ENCODE data around the gene PTRH2. TPM values are rescaled to one million over a fixed set of nuclear protein-coding genes. Genes with fewer than 3 reads are reported as not detected.

Gene PTRH2
- total RNA-seq, 3 donors from 2014 or later (not counting 1 experiment from before 2014, with no cell fraction given) = 5.9 to 10.5 (median 6.6) TPM

- Mint-ChIP-seq H3K9me3 (no peaks in the 10 kb centered on the region), H3K4me3 (no peak overlapping the region), H3K4me1 (peaks cover 7 to 13% of the 10 kb centered on the region in 2 donors), H3K27ac (peak overlapping the region in 1 of 2 donors; percentile 5), H3K36me3 (peaks cover 16% of the 10 kb centered on the region), H3K27me3 (ENCODE audit: low read depth in 2 of 2) (no peaks in the 10 kb centered on the region)
- intact Hi-C loops (cut with micrococcal nuclease) = no loop called here
- Histone ChIP-seq H3K4me1 (ENCODE audit: control insufficient read depth, insufficient read depth, low read length) (no peaks in the 10 kb centered on the region), H3K27ac (ENCODE audit: low read length) (no peak overlapping the region), H3K9me3 (ENCODE audit: control insufficient read depth, insufficient read depth, low read length) (no peaks in the 10 kb centered on the region), H3K27me3 (ENCODE audit: control insufficient read depth, insufficient read depth, low read length) (no peaks in the 10 kb centered on the region), H3K36me3 (ENCODE audit: control insufficient read depth, insufficient read depth, low read length) (peaks cover 93% of the 10 kb centered on the region), H3K4me3 (ENCODE audit: low read length) (no peak overlapping the region)
- TF ChIP-seq, protein P1, sequence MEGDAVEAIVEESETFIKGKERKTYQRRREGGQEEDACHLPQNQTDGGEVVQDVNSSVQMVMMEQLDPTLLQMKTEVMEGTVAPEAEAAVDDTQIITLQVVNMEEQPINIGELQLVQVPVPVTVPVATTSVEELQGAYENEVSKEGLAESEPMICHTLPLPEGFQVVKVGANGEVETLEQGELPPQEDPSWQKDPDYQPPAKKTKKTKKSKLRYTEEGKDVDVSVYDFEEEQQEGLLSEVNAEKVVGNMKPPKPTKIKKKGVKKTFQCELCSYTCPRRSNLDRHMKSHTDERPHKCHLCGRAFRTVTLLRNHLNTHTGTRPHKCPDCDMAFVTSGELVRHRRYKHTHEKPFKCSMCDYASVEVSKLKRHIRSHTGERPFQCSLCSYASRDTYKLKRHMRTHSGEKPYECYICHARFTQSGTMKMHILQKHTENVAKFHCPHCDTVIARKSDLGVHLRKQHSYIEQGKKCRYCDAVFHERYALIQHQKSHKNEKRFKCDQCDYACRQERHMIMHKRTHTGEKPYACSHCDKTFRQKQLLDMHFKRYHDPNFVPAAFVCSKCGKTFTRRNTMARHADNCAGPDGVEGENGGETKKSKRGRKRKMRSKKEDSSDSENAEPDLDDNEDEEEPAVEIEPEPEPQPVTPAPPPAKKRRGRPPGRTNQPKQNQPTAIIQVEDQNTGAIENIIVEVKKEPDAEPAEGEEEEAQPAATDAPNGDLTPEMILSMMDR (IDR thresholded peaks at IDR 0.05) = no peak
- DNase-seq (no peak), ATAC-seq (no peak)
- 98% methylated on average over 7 of the region's 7 CpGs for WGBS (ENCODE audit: insufficient coverage)
Measured at GRCh38 chr17:59676716-59677115, 30.5 kb downstream of the PTRH2 start.

DNA sequence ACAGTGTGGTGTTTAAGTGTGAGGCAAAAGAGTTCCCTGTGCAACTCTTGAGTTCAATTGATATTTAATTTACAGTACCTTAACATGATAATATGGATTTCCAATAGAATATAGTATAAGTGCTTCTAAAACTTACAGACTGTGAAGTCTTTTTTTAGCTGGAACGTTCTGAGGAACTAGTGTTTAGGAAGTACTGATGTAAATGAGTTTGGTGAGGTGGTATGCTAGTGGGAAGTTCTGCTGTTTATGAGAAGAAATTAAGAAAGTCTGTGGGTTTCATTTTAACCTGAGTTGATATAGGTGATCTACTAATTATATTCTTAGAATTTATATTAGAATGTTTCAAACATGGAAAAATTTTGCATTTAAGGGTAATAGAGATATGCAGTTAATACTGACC lies 32.0 kb downstream of the PTRH2 start:
- no peak for ATAC-seq
- no peak overlapping the region for H3K4me3 ChIP-seq (ENCODE audit: low read length)
- TF ChIP-seq, protein P1 (IDR thresholded peaks at IDR 0.05) = no peak
- H3K27ac Mint-ChIP-seq = peak overlapping the region; percentile 18 to 63
- H3K4me3 Mint-ChIP-seq = no peak overlapping the region
- H3K27me3 ChIP-seq (ENCODE audit: control insufficient read depth, insufficient read depth, low read length) = no peaks in the 10 kb centered on the region
- no peaks in the 10 kb centered on the region for H3K27me3 Mint-ChIP-seq (ENCODE audit: low read depth in 2 of 2)
- intact Hi-C loops (cut with micrococcal nuclease) = no loop called here
- no peaks in the 10 kb centered on the region for H3K9me3 Mint-ChIP-seq
- no peak overlapping the region for H3K27ac ChIP-seq (ENCODE audit: low read length)
- H3K9me3 ChIP-seq (ENCODE audit: control insufficient read depth, insufficient read depth, low read length) = no peaks in the 10 kb centered on the region
- peaks cover 90% of the 10 kb centered on the region for H3K36me3 ChIP-seq (ENCODE audit: control insufficient read depth, insufficient read depth, low read length)
- peaks cover 16% of the 10 kb centered on the region for H3K36me3 Mint-ChIP-seq
- peaks cover 7 to 21% of the 10 kb centered on the region in 2 donors for H3K4me1 Mint-ChIP-seq
- DNase-seq = no peak
- WGBS (ENCODE audit: insufficient coverage) = 50% methylated on average over 1 of the region's 1 CpG
- H3K4me1 ChIP-seq (ENCODE audit: control insufficient read depth, insufficient read depth, low read length) = no peaks in the 10 kb centered on the region

GRCh38 chr17:59671386-59671785 lies 35.8 kb downstream of the PTRH2 start:
- intact Hi-C loops (cut with micrococcal nuclease) = no loop called here
- H3K4me1 ChIP-seq (ENCODE audit: control insufficient read depth, insufficient read depth, low read length) = no peaks in the 10 kb centered on the region
- H3K27me3 ChIP-seq (ENCODE audit: control insufficient read depth, insufficient read depth, low read length) = no peaks in the 10 kb centered on the region
- H3K4me1 Mint-ChIP-seq = peaks cover 7 to 31% of the 10 kb centered on the region in 2 donors
- no peak overlapping the region for H3K4me3 ChIP-seq (ENCODE audit: low read length)
- ATAC-seq (no peak), DNase-seq (no peak)
- H3K27me3 Mint-ChIP-seq (ENCODE audit: low read depth in 2 of 2) = no peaks in the 10 kb centered on the region
- H3K36me3 ChIP-seq (ENCODE audit: control insufficient read depth, insufficient read depth, low read length) = peaks cover 83% of the 10 kb centered on the region
- no peaks in the 10 kb centered on the region for H3K9me3 Mint-ChIP-seq
- H3K27ac Mint-ChIP-seq = peak overlapping the region in 1 of 2 donors; percentile 68
- peaks cover 8% of the 10 kb centered on the region for H3K36me3 Mint-ChIP-seq
- H3K9me3 ChIP-seq (ENCODE audit: control insufficient read depth, insufficient read depth, low read length) = no peaks in the 10 kb centered on the region
- WGBS (ENCODE audit: insufficient coverage) = 100% methylated on average over 1 of the region's 1 CpG
- TF ChIP-seq, protein P1 (IDR thresholded peaks at IDR 0.05) = no peak
- no peak overlapping the region for H3K4me3 Mint-ChIP-seq
- no peak overlapping the region for H3K27ac ChIP-seq (ENCODE audit: low read length)

GRCh38 chr17:59669944-59670343 lies 37.3 kb downstream of the PTRH2 start:
- Mint-ChIP-seq H3K27ac (peak overlapping the region; percentile 48 to 56), H3K36me3 (peaks cover 11% of the 10 kb centered on the region), H3K4me3 (no peak overlapping the region), H3K9me3 (no peaks in the 10 kb centered on the region), H3K27me3 (ENCODE audit: low read depth in 2 of 2) (no peaks in the 10 kb centered on the region), H3K4me1 (peaks cover 7 to 26% of the 10 kb centered on the region in 2 donors)
- TF ChIP-seq, protein P1 (IDR thresholded peaks at IDR 0.05) = no peak
- Histone ChIP-seq H3K4me3 (ENCODE audit: low read length) (no peak overlapping the region), H3K36me3 (ENCODE audit: control insufficient read depth, insufficient read depth, low read length) (peaks cover 84% of the 10 kb centered on the region), H3K27ac (ENCODE audit: low read length) (no peak overlapping the region), H3K9me3 (ENCODE audit: control insufficient read depth, insufficient read depth, low read length) (no peaks in the 10 kb centered on the region), H3K4me1 (ENCODE audit: control insufficient read depth, insufficient read depth, low read length) (no peaks in the 10 kb centered on the region), H3K27me3 (ENCODE audit: control insufficient read depth, insufficient read depth, low read length) (no peaks in the 10 kb centered on the region)
- no peak for DNase-seq
- ATAC-seq = no peak
- WGBS (ENCODE audit: insufficient coverage) = no CpG with 5 or more reads among the region's 1 CpG
- intact Hi-C loops (cut with micrococcal nuclease) = no loop called here

Data from natural killer cell (primary cell).